GM19397 (cell line): Measurements from ENCODE around the gene UNC79.

Experiments
- ATAC-seq: cut with Tn5 transposase; IDR thresholded peaks from one replicate; pipeline ENCODE4 v1.9.1; 2021; ENCODE audit warnings: mild to moderate bottlenecking, moderate library complexity; ENCODE audit not compliant: unreplicated experiment

UNC79 gene

DNA sequence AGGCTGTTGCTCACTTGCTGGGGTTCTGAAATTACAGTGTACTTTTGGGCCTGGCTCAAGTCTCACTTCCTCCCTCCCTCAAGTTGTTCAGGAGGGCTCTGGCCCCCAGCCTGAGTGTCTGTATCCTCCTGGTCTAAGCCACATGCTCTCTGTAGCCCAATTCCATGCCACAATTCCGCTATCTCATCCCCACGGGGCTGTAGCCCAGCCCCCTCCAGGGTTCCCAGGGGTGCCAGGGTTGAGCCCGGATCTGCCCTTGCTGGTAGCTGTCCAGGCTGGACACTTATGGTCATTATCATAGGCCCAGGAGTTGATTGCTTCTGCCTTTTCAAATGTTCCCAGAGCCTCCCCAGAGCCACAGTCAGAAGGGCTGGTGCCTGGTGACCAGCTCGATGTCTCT is 292.3 kb downstream of the UNC79 start:
- no peak for ATAC-seq

DNA sequence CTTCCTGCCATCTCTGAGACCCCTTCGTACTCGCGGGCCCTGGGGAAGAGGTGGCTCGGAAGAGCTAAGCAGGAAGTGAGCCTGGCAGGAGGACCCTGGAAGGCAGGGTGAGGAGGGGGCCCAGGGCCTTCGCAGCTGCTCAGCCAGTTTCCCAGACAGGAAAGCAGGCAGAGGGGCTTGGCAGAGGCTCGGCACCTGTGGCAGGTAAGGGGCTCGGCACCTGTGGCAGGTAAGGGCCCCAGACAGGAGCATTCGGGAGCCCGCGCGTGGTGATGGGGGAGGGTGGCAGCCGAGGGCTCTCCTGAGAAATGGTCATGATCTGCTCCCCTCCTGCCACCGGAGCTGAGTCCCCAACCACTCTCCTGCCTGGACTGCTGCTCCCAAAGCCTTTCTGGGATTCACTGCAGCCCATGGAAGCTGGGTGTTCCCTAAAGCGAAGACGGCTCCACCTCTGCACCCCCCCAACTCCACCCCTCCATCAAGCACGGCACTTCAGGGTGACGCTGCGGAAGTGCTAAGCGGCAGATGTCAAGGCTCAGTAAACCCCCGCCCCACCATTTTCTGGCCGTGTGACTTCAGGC is 294.4 kb downstream of the UNC79 start:
- no peak for ATAC-seq

DNA sequence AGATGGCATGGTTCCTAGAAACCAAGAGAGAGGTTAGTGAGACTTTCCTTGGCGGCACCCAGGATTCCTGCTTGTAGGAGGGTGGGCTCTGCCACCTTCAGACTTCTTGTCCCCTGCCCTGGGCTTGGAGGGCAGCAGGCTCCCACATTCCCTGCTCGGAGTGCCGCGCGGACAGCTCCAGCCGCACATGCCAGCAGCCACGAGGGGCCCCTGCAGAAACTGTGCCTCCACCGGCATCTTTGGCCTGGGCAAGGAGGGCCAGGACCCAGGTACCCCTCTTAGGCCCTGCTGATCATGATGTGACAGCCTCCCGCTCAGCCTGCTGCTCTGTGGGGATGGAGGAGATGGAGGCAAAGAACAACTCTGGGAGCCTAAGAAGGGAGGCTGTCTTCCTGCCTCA is 295.3 kb downstream of the UNC79 start:
- no peak for ATAC-seq

DNA sequence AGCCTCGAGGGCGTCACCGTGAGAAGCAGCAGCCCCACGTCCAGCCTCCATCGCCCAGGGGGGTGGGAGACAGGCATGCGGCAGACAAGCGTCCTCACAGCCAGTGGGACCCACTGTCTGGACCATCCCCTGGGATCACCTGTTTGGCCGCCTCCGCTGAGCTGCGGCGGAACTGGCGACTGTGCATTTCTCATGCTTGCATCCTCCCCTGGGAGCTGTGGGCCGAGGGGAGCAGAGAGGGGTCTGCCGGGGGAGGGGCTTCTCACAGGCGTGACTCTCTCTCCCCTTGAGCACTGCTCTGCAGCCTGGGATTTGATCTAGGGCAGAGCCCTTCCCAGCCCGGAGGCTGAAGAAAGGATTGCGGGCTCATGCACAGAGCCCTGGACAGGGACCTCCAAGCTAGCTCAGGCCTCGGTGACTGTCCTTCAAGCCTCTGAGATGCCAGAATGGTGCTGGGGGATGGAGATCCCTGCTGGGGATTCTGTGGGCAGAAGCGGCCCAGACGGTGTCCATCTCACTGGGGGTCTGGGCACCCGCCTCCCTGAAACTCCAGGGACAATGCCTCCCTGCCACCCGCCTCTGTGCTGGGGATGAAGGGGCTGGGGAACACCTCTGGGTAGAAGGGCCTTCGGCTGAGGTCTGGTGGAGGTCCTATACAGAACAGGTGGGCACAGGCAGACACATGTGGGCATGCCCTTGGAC is 296.5 kb downstream of the UNC79 start:
- ATAC-seq, result no peak

DNA sequence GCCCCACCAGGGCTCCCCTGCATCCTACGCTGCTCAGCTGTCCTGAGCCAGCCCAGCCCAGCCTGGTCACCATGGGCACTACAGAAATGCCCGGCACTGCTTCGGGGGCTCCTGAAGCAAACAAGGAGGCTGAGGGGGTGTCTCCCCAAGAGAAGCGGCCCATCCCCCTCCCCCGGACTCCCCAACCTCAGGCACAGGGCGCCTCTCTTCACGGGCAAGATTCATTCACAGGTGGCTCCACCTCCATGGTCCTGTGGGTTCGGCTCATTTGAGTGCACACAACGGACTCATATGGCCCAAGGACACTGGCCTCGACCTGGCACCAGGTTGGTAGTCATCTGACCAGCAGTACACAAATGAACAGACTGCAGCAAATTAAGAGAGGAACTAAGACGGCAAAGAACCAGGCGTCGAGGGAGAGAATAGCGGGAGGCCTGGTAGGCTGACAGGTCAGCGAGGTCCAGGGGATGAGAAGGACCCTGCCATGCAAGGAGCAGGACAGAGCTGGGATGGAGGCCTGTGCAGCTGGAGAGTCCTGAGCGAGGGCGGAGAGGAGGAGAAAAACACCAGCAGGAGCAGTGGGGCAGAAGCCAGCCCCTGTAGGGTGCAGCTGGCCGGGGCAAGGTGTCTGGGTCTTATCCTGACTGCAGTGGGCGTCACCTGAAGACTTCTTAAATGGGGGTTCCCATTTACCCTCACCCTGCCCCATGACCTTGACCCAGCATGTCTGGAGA is 297.3 kb downstream of the UNC79 start:
- ATAC-seq, result no peak

DNA sequence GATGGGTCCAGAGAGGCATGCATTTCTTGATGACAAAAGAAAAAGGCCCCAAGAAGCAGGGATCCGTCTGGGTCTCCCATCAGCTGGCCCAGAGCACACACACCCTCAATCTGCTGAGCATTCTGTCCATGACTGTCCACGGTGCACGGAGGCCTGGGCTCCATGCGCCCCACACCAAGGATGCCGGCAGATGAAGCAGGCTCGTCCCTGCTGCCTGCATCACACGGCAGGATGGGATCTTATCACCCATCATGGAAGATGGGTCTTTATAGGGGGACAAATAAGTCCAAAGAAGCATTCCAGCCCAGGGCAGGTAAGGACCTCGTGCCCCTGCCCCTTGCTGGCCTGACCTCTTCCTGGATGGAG is 297.9 kb downstream of the UNC79 start:
- no peak for ATAC-seq

DNA sequence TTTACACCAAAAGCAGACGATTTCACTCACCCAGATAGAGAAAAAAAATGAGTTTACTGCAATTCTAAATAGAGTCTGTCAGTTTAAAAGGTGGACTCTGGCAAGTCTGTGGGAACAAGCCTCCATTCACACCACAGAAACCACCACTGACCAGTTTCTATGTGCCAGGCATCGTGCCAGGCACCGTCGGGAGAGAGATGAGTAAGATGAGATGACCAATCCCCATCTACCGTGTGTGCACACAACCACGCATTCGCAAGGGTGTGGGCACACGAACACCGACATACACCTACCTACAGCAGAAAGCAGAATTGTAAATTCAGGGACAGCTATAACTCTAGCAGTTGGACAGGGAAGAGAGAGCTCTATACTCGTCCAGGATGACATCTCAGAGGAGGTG is 299.3 kb downstream of the UNC79 start:
- ATAC-seq, result no peak

DNA sequence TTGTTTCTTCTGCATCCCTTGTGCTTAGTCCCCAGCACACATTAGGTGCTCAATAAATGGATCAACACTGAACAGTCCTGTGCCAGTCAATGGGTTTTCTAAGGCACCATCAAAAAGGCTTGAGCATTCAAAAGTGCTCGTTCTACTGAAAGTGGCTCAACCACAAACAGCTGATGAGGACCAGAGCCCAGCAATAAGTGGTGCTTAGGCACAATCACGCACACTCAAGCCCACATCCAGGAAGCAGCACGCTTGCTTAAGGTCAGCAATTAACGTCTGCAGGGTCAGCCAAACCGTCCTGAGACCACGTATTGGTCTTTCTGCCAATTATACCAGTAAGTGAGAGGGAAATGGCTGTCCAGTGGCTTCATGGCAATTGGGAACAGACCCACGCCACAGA is 301.0 kb downstream of the UNC79 start:
- no peak for ATAC-seq

DNA sequence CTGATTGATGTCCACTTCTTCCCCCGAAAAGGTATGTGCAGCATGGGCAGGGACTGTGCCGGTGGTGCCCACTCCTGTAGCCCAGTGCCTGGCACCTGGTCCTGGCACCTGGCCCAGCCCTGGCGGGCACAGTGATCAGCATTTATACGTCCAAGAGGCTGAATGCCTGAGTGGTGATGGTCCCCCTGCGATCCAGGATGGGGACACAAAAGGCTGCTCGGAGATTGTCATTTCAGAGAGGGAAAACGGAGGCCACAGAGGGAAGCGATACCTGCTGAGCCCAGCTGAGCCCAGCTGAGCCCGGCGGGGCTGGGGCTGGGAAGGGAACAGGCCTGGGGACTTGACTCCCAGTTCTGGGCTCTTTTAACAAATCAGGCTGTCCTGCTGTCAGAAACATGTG is 301.8 kb downstream of the UNC79 start:
- no peak for ATAC-seq

DNA sequence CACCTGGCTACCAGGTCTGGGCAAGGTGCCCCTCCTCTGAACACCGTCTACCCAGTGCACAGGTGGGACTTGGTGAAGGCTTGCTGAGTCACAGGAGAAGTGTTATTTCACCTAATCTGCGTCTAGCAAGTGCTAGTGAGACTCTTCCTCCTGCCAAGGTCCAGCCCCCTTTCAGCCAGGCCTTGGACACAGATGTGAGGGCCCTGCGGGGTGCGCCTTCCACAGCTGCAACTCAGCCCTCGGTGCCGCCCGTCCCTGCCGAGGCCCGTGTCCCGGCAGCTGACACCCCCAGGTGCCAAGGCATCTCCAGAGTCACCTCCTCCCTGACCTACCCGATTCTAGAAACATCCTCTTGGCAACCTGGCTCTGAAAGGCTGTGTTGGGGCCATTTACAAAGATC is 302.5 kb downstream of the UNC79 start:
- no peak for ATAC-seq

DNA sequence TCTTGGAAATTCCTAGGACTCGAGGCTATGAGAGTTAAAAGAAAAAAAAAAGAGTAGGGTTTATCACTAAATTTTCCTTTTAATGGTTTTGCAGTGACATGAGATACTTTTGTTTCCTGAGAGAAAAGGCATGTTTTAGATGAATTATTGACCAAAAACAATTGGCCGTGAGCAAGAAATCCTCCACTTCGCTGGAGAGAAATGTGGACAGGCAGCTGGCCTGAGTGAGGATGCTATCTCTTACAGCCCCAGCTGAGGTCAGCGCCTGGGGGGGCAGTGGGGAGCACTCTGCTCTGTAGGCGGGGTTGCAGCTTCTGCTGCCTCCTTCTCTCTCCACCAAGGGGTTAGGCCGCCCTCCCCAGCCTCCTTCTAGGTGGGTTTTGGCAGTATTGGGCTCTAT is 302.9 kb downstream of the UNC79 start:
- no peak for ATAC-seq

DNA sequence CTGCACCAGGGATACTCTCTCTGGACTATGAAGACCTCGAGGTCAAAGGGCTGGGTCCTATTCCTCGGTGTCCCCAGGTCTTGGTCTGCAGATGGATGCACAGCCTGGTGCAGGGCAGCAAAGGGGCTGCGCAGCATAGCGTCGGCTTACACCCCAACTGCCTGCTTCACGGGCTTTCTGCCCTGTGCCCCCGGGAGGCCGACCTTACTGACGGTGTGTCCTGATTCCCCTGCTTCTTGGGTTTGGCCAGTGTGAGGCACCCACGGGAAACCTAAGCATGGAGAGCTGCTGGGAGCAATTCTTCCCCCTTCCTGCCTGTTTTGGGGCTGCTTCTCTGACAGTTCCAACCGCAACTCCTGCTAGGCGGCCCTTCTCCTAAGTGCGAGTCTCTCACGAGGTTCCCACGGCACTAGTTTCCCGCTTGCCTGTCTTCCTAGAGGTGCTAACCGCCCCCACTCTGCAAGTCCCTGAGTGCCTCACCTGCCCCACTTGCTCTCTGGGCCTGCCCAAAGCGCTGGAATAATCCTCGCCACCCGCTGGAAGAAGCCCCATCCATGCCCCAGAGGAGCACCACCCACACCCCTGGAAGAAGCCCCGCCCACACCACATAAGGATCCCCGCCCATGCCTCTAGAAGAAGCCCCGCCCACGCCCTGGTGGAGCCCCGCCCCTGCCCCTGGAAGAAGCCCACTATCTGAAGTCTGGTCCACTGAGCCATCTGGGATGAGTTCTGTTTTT is 303.5 kb downstream of the UNC79 start:
- no peak for ATAC-seq

DNA sequence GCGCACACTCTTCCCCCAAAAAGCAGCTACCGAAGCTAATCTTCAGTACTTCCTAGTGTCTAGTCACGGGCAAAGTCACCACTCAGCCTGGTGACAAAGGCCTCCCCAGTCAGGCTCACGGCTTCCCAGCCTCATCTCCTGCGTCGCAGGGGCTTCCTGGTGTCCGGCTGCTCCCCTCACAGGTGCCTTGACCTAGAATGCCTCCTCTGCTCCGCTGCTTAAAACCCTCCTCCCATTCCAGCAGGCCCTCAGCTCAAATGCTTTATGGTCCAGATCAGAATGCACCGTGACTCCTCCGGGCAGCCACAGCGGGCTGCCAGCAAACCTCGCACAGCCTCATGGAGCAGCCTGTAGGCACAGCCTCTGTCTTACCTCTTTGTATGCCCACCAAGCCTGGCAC is 304.5 kb downstream of the UNC79 start:
- no peak for ATAC-seq

DNA sequence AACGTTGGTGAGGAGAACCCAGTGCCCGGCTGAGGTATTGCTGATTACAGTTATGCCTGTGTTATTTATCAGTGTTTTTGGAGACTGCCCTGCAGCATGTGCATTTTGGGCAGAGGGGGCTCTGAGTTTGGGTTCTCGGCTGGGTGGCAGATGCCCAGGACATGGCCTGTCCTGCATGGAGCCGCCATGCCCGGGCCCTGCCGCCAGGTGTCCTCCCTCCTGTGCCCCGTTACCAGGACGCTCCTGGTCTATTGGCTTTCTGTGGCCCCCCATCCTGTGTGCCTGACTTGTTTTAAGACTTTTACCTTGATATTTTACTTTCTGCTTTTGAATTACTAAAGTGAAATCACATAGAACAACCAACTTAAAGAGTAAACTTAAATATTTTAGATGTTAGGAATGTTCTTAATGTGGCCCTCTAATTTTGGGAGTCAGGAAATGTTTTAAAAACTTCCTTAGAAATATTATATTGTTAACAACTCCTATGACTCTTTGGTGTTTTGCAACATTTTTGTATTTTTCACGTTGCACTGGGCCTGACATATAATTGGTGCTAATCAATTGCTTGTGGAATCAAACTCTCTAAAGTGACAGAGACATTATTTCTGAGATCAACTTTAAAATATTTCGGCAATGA is 305.8 kb downstream of the UNC79 start:
- ATAC-seq, result no peak

DNA sequence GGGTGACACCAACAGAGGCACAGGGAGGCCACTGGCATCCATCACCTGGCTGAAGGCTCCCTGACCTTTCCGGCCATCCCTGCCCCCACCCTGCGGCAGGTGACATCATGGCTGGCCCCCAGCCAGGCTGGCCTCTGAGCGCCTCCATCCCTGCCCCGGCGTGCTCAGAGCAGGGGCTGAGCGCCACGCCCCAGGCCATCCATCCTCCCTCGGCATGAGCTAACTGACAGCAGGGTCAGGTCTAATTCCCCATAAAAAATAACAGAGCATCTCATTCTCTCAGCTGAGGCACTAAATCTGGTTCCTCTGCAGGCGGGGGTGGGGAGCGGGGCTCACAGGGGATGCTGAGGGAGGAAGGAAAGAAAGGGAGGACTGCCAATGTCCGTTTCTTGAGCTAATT is 306.9 kb downstream of the UNC79 start:
- no peak for ATAC-seq

DNA sequence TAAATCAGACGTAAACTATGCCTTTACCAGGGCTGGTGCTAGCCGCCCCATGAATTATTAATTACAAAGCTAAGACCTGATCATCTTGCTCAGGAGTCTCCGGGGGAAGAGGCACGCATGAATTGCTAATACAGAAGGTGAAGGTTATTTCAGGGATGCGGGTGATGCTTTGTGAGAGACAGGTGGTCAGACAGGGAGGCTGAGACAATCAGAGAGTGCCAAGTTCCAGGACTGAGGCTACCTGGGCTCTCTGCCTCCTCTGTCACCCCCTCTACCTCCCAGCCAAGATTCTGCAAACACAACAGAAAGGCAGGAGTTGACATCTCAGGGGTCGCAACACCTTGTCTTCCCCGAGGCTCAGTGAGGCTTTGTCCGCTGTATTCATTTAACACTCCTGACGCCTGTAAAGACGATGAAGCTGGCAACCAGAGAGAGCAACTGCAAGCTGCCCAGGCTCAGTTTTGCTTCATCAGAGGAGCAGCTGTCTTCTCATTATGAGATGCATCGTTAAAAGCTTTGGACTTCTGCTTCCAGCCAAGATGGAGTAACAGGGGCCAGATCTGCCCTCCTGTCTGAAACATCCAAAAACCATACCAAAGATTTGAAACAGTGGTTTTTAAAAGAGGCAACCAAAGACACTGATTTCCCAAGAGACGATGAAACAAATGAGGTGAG is 311.0 kb downstream of the UNC79 start:
- no peak for ATAC-seq

DNA sequence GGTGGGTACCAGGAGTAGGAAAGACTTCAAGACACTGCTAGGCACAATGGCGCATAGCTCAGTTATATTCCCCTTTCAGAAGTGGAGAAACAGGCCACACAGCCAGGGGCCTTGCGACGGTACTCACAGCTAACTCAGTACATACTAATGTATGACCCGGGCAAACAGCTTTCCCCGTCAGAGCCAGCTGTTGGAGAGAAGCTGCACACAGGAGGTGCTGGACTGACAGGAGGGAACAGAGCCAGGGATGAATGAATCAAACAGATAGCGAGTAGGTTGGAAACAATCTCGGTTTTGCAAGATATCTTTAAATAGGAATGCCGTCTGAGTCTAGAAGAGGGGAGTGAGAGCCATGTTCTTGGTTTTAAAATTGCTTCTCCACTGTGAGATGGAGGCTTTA is 312.0 kb downstream of the UNC79 start:
- ATAC-seq, result no peak

DNA sequence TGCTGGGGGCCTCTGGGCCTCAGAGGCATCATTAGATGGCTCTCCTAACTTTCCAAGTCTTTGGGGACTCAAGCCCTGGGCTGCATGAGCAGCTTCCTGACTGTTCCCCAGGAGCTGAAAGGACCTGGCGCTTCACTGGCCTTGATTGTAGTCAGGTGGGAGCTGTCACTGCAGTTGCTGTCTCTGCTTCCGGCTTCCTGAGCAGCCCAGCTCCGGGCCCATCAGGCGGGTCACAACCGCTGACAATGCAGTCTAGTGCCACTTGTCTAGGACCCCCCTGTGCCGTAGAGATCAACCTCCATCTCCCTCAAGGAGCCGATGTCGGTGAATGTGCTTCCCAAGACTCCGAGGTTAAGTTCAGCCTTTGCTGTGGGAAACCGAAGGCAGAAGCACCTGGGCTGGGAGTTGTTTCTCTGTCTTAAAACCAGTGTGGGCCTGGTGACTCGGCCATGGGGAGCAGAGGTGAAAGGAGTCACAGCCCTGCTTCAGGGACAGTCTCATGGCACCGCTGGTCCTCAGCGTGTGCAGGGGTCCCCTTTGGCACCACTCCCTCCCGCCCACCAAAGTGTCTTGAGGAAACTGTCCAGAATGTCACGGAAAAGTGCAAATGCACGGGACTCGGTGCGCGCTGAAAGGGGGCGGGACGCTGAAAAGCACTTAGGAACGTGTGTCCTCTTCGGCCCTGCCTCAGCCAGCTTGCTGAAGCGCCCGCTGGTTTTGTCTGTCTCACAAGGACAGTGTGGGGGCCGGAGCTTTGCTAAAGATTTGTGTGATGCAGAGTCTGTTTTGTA is 312.7 kb downstream of the UNC79 start:
- no peak for ATAC-seq

DNA sequence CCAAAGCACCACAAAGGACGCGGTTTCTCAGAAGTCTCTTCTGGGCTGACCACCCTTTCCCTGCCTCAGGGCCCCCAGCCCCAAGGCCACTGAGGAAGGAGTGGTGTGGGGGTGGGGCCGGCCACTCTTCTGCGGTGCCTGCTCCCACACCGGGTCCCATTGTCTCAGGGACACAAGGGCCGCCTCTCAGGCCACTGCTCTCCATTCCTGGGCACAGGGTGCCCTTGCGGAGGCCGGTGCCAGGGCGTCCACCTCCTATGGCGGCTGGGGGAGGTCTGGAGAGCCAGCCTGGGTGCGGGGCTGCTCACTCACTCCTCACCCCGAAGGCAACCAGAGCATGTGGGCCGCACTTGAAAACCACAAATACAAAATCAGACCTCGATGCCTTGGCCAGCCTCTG is 313.4 kb downstream of the UNC79 start:
- ATAC-seq, result no peak

DNA sequence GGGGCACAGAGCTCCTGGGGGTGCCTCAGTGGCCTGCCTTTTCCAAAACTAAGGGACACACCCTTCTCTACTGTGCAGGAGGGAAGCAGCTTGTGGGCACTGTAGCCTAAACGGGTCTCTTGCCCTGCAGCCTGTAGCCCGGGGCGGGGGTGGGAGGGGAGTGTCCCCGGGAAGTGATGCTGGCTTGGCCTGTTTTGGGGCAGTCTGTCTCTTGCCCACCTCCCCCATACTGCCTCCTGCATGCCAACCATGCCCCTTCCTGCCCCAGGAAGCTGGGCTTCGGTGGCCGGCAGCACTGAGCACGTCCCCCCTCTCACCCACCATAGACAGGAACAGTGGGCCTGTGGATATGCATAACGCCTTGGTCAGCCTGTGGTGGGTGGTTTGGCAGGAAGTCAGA is 314.1 kb downstream of the UNC79 start:
- no peak for ATAC-seq
